H1 (cell line): Measurements from ENCODE around the gene PRPF6. TPM values are rescaled to one million over a fixed set of nuclear protein-coding genes. Genes with fewer than 3 reads are reported as not detected.

Source experiments
- CTCF ChIA-PET: fragments of 300-600 bp; sonication (Branson Sonifier 250); formaldehyde crosslinking; loops from one replicate; lab custom pipeline; 2021; ENCODE audit not compliant: partially characterized antibody; lab: Charles Lee
- POLR2A ChIA-PET: fragments of 300-600 bp; sonication (Branson Sonifier 250); formaldehyde crosslinking; loops from one replicate; lab custom pipeline; 2021; ENCODE audit warnings: inconsistent platforms; ENCODE audit not compliant: partially characterized antibody; lab: Charles Lee
- DNase-seq, 2 experiments: peaks; one replicate each; pipeline versions ENCODE4 v3.0.0 to v3.0.0-alpha.2; 2010 to 2022; ENCODE audit warnings: low spot score in 2 of 2, low read depth in 1 of 2, mixed read lengths in 1 of 2
- FAIRE-seq: peaks from 2 replicates; lab custom pipeline; 2011; peaks lifted over from hg19 to GRCh38; lab: Jason Lieb, UNC
- H2AFZ ChIP-seq: 2 replicates; pipeline ENCODE4 v1.8.1; 2012; ENCODE audit warnings: low read length, inconsistent platforms
- H2AK5ac ChIP-seq: 2 replicates; pipeline ENCODE4 v1.6.1; 2013; ENCODE audit warnings: low read depth, low read length
- H2BK120ac ChIP-seq: replicated peaks from 2 replicates; pipeline ENCODE3; 2013; ENCODE audit warnings: low read depth, low read length, inconsistent platforms
- H2BK12ac ChIP-seq: 2 replicates; pipeline ENCODE4 v1.6.1; 2013; ENCODE audit warnings: low read depth, low read length
- H2BK15ac ChIP-seq: 2 replicates; pipeline ENCODE4 v1.6.1; 2013; ENCODE audit warnings: low read length
- H2BK20ac ChIP-seq: 2 replicates; pipeline ENCODE4 v1.6.1; 2013; ENCODE audit warnings: low read length
- H2BK5ac ChIP-seq: 2 replicates; pipeline ENCODE4 v1.6.1; 2013; ENCODE audit warnings: low read depth, low read length
- H3K14ac ChIP-seq: 2 replicates; pipeline ENCODE4 v1.6.1; 2013; ENCODE audit warnings: inconsistent platforms; ENCODE audit not compliant: insufficient read length
- H3K18ac ChIP-seq: 2 replicates; pipeline ENCODE4 v1.6.1; 2013; ENCODE audit warnings: low read length; ENCODE audit errors: extremely low read depth
- H3K23ac ChIP-seq: 2 replicates; pipeline ENCODE4 v1.6.1; 2013; ENCODE audit warnings: inconsistent platforms; ENCODE audit not compliant: insufficient read length
- H3K23me2 ChIP-seq: 2 replicates; pipeline ENCODE4 v1.6.1; 2013; ENCODE audit warnings: low read depth, low read length
- H3K27ac ChIP-seq: 2 replicates; pipeline ENCODE4 v1.6.1; 2011; ENCODE audit warnings: low read depth, low read length, inconsistent platforms
- H3K27me3 ChIP-seq, 4 experiments: replicated peaks in 1 of 4; 1 replicate in 1 of 4; 2 replicates in 3 of 4; pipeline versions ENCODE4 v1.6.1 to v1.8.1; 2011 to 2013; ENCODE audit warnings: low read length in 3 of 4, mild to moderate bottlenecking in 3 of 4, inconsistent platforms in 2 of 4, mixed read lengths in 2 of 4, moderate library complexity in 1 of 4; ENCODE audit not compliant: control insufficient read depth in 3 of 4, insufficient read depth in 3 of 4; ENCODE audit errors: extremely low read depth in 1 of 4
- H3K36me3 ChIP-seq, 4 experiments: 2 replicates each; pipeline versions ENCODE4 v1.6.1 to v1.8.1; 2011 to 2013; ENCODE audit warnings: mild to moderate bottlenecking in 4 of 4, low read length in 3 of 4, moderate library complexity in 2 of 4, control low read depth in 1 of 4, inconsistent platforms in 1 of 4; ENCODE audit not compliant: insufficient read depth in 4 of 4, control insufficient read depth in 2 of 4
- H3K4ac ChIP-seq: replicated peaks from 2 replicates; pipeline ENCODE3; 2013; ENCODE audit warnings: low read length, low read depth, mixed read lengths, inconsistent platforms; ENCODE audit not compliant: insufficient read length
- H3K4me1 ChIP-seq, 4 experiments: replicated peaks in 1 of 4; 1 replicate in 1 of 4; 2 replicates in 3 of 4; pipeline versions ENCODE4 v1.6.1 to v1.8.1; 2011 to 2013; ENCODE audit warnings: low read length in 3 of 4, inconsistent platforms in 2 of 4, mixed read lengths in 1 of 4; ENCODE audit not compliant: insufficient read depth in 4 of 4, control insufficient read depth in 3 of 4
- H3K4me2 ChIP-seq, 2 experiments: 2 replicates each; pipeline versions ENCODE4 v1.6.1 to v1.8.1; 2011 to 2013; ENCODE audit warnings: low read depth in 2 of 2, low read length in 2 of 2, control low read depth in 1 of 2, inconsistent platforms in 1 of 2, mild to moderate bottlenecking in 1 of 2; ENCODE audit not compliant: insufficient read depth in 1 of 2
- H3K4me3 ChIP-seq, 4 experiments: fragments of 200-600, 300-600 bp in 1 of 4; sonication (generic), shearing (Covaris generic), sonication (Bioruptor Twin) in 1 of 4; 2 replicates each; pipeline versions ENCODE4 v1.5.1 to v1.8.1; 2011 to 2016; ENCODE audit warnings: low read length in 4 of 4, low read depth in 3 of 4, control low read depth in 2 of 4, inconsistent platforms in 2 of 4, mild to moderate bottlenecking in 2 of 4, mixed read lengths in 1 of 4, moderate library complexity in 1 of 4; ENCODE audit not compliant: insufficient read depth in 2 of 4; ENCODE audit errors: extremely low read depth in 1 of 4
- H3K56ac ChIP-seq: replicated peaks from 2 replicates; pipeline ENCODE3; 2013; ENCODE audit warnings: low read depth, mild to moderate bottlenecking, mixed read lengths, low read length, inconsistent platforms; ENCODE audit not compliant: insufficient read length
- H3K79me1 ChIP-seq: 2 replicates; pipeline ENCODE4 v1.6.1; 2013; ENCODE audit warnings: low read depth, low read length, control low read depth
- H3K79me2 ChIP-seq, 2 experiments: 2 replicates each; pipeline versions ENCODE4 v1.6.1 to v1.8.1; 2012 to 2013; ENCODE audit warnings: low read length in 2 of 2, mild to moderate bottlenecking in 2 of 2, inconsistent platforms in 1 of 2; ENCODE audit not compliant: insufficient read depth in 2 of 2, control insufficient read depth in 1 of 2
- H3K9ac ChIP-seq, 4 experiments: replicated peaks in 1 of 4; 1 replicate in 1 of 4; 2 replicates in 3 of 4; pipeline versions ENCODE4 v1.6.1 to v1.8.1; 2011 to 2013; ENCODE audit warnings: low read depth in 3 of 4, low read length in 3 of 4, control low read depth in 2 of 4, mild to moderate bottlenecking in 2 of 4, moderate library complexity in 2 of 4, inconsistent platforms in 1 of 4; ENCODE audit errors: extremely low read depth in 1 of 4
- H3K9me3 ChIP-seq, 2 experiments: 2 replicates each; pipeline versions ENCODE4 v1.6.1 to v1.8.1; 2012 to 2013; ENCODE audit warnings: mild to moderate bottlenecking in 2 of 2, moderate library complexity in 2 of 2, control low read depth in 1 of 2, inconsistent platforms in 1 of 2, low read depth in 1 of 2, low read length in 1 of 2, mixed read lengths in 1 of 2; ENCODE audit not compliant: insufficient read depth in 2 of 2
- H4K20me1 ChIP-seq, 2 experiments: replicated peaks in 1 of 2; 2 replicates each; pipeline versions ENCODE3 to v1.8.1; 2011 to 2013; ENCODE audit warnings: inconsistent platforms in 2 of 2, low read length in 2 of 2, mild to moderate bottlenecking in 1 of 2; ENCODE audit not compliant: insufficient read depth in 2 of 2, control insufficient read depth in 1 of 2
- H4K5ac ChIP-seq: 2 replicates; pipeline ENCODE4 v1.6.1; 2013; ENCODE audit warnings: low read length, low read depth, mixed read lengths, inconsistent platforms; ENCODE audit not compliant: insufficient read length
- H4K8ac ChIP-seq: 2 replicates; pipeline ENCODE4 v1.8.0; 2013; ENCODE audit warnings: mild to moderate bottlenecking, moderate library complexity, low read length, inconsistent platforms; ENCODE audit not compliant: insufficient read depth; ENCODE audit errors: extremely low read depth
- H4K91ac ChIP-seq: replicated peaks from 2 replicates; pipeline ENCODE3; 2013; ENCODE audit warnings: low read length, mixed read lengths, inconsistent platforms; ENCODE audit not compliant: insufficient read length
- BACH1 ChIP-seq: IDR thresholded peaks from 2 replicates; pipeline ENCODE4 v1.6.1; 2012; ENCODE audit warnings: low read length, improper control_type of control experiment
- CREB1 ChIP-seq: IDR thresholded peaks from 2 replicates; pipeline ENCODE4 v1.6.1; 2012; ENCODE audit warnings: inconsistent platforms
- EP300 ChIP-seq, 2 experiments: IDR thresholded peaks; 1 replicate in 1 of 2; 2 replicates in 1 of 2; pipeline ENCODE4 v1.6.1; 2011 to 2012; ENCODE audit warnings: low read depth in 2 of 2, low read length in 2 of 2, mild to moderate bottlenecking in 2 of 2, borderline replicate concordance in 1 of 2, inconsistent platforms in 1 of 2, moderate library complexity in 1 of 2
- GTF2F1 ChIP-seq: IDR thresholded peaks from 2 replicates; pipeline ENCODE4 v1.6.1; 2012; ENCODE audit warnings: low read depth, low read length, improper control_type of control experiment, borderline replicate concordance
- HDAC2 ChIP-seq, 2 experiments: fragments of 300-600 bp in 1 of 2; sonication (generic) in 1 of 2; IDR thresholded peaks; 2 replicates each; pipeline ENCODE4 v1.6.1; 2011 to 2012; ENCODE audit warnings: low read depth in 2 of 2, low read length in 2 of 2, mild to moderate bottlenecking in 2 of 2, moderate library complexity in 2 of 2, borderline replicate concordance in 1 of 2, inconsistent platforms in 1 of 2
- POU5F1 ChIP-seq: IDR thresholded peaks from 2 replicates; pipeline ENCODE4 v1.6.1; 2011; ENCODE audit warnings: low read depth, mild to moderate bottlenecking, low read length, moderate library complexity
- RBBP5 ChIP-seq: IDR thresholded peaks from 2 replicates; pipeline ENCODE4 v1.7.1; 2012; ENCODE audit warnings: low read depth, mild to moderate bottlenecking, inconsistent platforms, low read length, moderate library complexity, borderline replicate concordance
- USF2 ChIP-seq: IDR thresholded peaks from 2 replicates; pipeline ENCODE4 v1.6.1; 2011; ENCODE audit warnings: low read length, improper control_type of control experiment
- WGBS, 2 experiments: shearing (Covaris generic) in 1 of 2; methylation state at CpG; one replicate each; pipeline versions ENCODE4 v1.1.6 to v1.1.7; 2013 to 2015; ENCODE audit warnings: low lambda C conversion rate in 2 of 2, mixed read lengths in 2 of 2, inconsistent platforms in 1 of 2, low coverage in 1 of 2, missing lambda C conversion rate in 1 of 2; ENCODE audit not compliant: insufficient replicate concordance in 2 of 2, insufficient coverage in 1 of 2, insufficient read length in 1 of 2; ENCODE audit errors: extremely low coverage in 1 of 2, missing lambda C conversion rate in 1 of 2; 5-methylcytosine and 5-hydroxymethylcytosine counted together
- polyA plus RNA-seq, 7 experiments: library from polyadenylated mRNA; depleted of rRNA in 3 of 7; stranded (reverse) in 5 of 7; unstranded in 2 of 7; fragments of >200 nt in 5 of 7; fragments of 200-250 nt in 2 of 7; gene quantifications; 1 replicate in 5 of 7; 2 replicates in 1 of 7; 4 replicates in 1 of 7; pipeline versions ENCODE4 v1.2.1 to v1.2.3, GENCODE V29; 2011 to 2013; ENCODE audit warnings: missing spikeins in 2 of 7, mixed read lengths in 2 of 7
- total RNA-seq: library from RNA; stranded (reverse); fragmentation: NEBNext Ultra II Directional; extraction: Animal tissue kit (Norgen Biotek cat#: 25700); gene quantifications from 2 replicates; pipeline ENCODE4 v1.2.1, GENCODE V29; 2021
- TF ChIP-seq, protein P1 (sequence below), 3 experiments: IDR thresholded peaks; 1 replicate in 2 of 3; 2 replicates in 1 of 3; pipeline versions ENCODE4 v1.5.1 to v1.6.1; 2011; ENCODE audit warnings: low read length in 3 of 3, mild to moderate bottlenecking in 3 of 3, inconsistent platforms in 2 of 3, low read depth in 1 of 3, moderate library complexity in 1 of 3; ENCODE audit not compliant: insufficient read depth in 1 of 3; ENCODE audit errors: control extremely low read depth in 1 of 3

The PRPF6 gene
- total and polyA plus RNA-seq, 2 of the 8 experiments (the other 6 are each of a cell fraction or from before 2014, with no cell fraction given) = 27.9 to 76.9 TPM

- H2BK15ac ChIP-seq = no peak overlapping the region
- TF ChIP-seq BACH1 (no peak), HDAC2 (IDR thresholded peaks at IDR 0.05; ENCODE audit: borderline replicate concordance in 1 of 2, low read depth in 2 of 2, low read length in 2 of 2) (no peak), POU5F1 (no peak), RBBP5 (no peak), EP300 (IDR thresholded peaks at IDR 0.05; ENCODE audit: borderline replicate concordance in 1 of 2, low read depth in 2 of 2, low read length in 2 of 2) (no peak), CREB1 (no peak), USF2 (no peak), GTF2F1 (no peak)
- TF ChIP-seq, protein P1, sequence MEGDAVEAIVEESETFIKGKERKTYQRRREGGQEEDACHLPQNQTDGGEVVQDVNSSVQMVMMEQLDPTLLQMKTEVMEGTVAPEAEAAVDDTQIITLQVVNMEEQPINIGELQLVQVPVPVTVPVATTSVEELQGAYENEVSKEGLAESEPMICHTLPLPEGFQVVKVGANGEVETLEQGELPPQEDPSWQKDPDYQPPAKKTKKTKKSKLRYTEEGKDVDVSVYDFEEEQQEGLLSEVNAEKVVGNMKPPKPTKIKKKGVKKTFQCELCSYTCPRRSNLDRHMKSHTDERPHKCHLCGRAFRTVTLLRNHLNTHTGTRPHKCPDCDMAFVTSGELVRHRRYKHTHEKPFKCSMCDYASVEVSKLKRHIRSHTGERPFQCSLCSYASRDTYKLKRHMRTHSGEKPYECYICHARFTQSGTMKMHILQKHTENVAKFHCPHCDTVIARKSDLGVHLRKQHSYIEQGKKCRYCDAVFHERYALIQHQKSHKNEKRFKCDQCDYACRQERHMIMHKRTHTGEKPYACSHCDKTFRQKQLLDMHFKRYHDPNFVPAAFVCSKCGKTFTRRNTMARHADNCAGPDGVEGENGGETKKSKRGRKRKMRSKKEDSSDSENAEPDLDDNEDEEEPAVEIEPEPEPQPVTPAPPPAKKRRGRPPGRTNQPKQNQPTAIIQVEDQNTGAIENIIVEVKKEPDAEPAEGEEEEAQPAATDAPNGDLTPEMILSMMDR (IDR thresholded peaks at IDR 0.05; ENCODE audit: control extremely low read depth in 1 of 3, insufficient read depth in 1 of 3, low read depth in 1 of 3, low read length in 3 of 3) = no peak
Observed at GRCh38 chr20:64043768-64044167, 62.8 kb downstream of the PRPF6 start.

More at GRCh38 chr20:64043768-64044167, 62.8 kb downstream of the PRPF6 start:
- H4K8ac ChIP-seq = no peak overlapping the region
- H3K79me1 ChIP-seq = no peaks in the 10 kb centered on the region
- DNase-seq = no peak
- no peak overlapping the region for H3K23ac ChIP-seq
- no peak overlapping the region for H3K9ac ChIP-seq
- no peak overlapping the region for H4K91ac ChIP-seq
- peaks cover 0 to 20% (median 8%) of the 10 kb centered on the region in 4 experiments; a peak in 6 of 7 replicates for H3K4me1 ChIP-seq
- H3K56ac ChIP-seq = no peak overlapping the region
- 96 to 100% methylated on average over 1 to 9 of the region's 9 CpGs for WGBS, 2 experiments
- no peak overlapping the region for H2AFZ ChIP-seq
- H4K20me1 ChIP-seq = no peaks in the 10 kb centered on the region
- H3K36me3 ChIP-seq = peaks cover 0 to 9% (median 0%) of the 10 kb centered on the region in 4 experiments; a peak in 1 of 8 replicates
- H3K9me3 ChIP-seq = no peaks in the 10 kb centered on the region
- FAIRE-seq = no peak
- H2BK5ac ChIP-seq = no peak overlapping the region
- H3K27ac ChIP-seq = no peak overlapping the region
- ChIA-PET POLR2A (interaction anchor here (1.5 to 2.3 kb wide), 3 partner anchors 10 to 76 kb away, joined by 3 to 8 read pairs (median 4); no protein-coding TSS in a partner anchor), CTCF (interaction anchor here (0.8 to 2.7 kb wide), 4 partner anchors 9 to 63 kb away, joined by 3 to 9 read pairs (median 6); partner anchors contain the start of gene PRPF6)
- peaks cover 4% of the 10 kb centered on the region; the same call in 1 of the 2 replicates for H3K23me2 ChIP-seq
- no peak overlapping the region for H3K4me2 ChIP-seq
- no peaks in the 10 kb centered on the region for H3K79me2 ChIP-seq
- H2BK20ac ChIP-seq = no peak overlapping the region
- H2AK5ac ChIP-seq = no peak overlapping the region
- H3K4me3 ChIP-seq = no peak overlapping the region
- H2BK120ac ChIP-seq = no peak overlapping the region
- H4K5ac ChIP-seq = no peak overlapping the region
- no peak overlapping the region for H3K14ac ChIP-seq
- no peak overlapping the region for H2BK12ac ChIP-seq
- no peak overlapping the region for H3K18ac ChIP-seq
- peaks cover 38 to 85% (median 78%) of the 10 kb centered on the region in 4 experiments for H3K27me3 ChIP-seq
- H3K4ac ChIP-seq = no peak overlapping the region
